Memory B cell (primary cell): ENCODE results near the gene DLGAP1.

Experiments used
- ATAC-seq: fragments of 150-1000 bp; cut with Tn5 transposase; 2 replicates; pipeline ENCODE4 v1.10.0; 2021; ENCODE audit warnings: low read depth, mild to moderate bottlenecking, moderate library complexity
- DNase-seq, 2 donors: peaks; one replicate each; pipeline ENCODE4 v3.0.0; 2022; ENCODE audit warnings: low spot score in 2 of 2
- H3K27ac Mint-ChIP-seq: one replicate; pipeline ENCODE4 v1.8.0; 2022; ENCODE audit warnings: mild to moderate bottlenecking, moderate library complexity, mixed read lengths
- H3K27me3 Mint-ChIP-seq: one replicate; pipeline ENCODE4 v1.8.0; 2022; ENCODE audit warnings: mixed read lengths
- H3K36me3 Mint-ChIP-seq: one replicate; pipeline ENCODE4 v1.8.0; 2022; ENCODE audit warnings: mild to moderate bottlenecking, mixed read lengths
- H3K4me1 Mint-ChIP-seq: one replicate; pipeline ENCODE4 v1.8.0; 2022; ENCODE audit warnings: mixed read lengths
- H3K4me3 Mint-ChIP-seq: one replicate; pipeline ENCODE4 v1.8.0; 2022; ENCODE audit warnings: mild to moderate bottlenecking, moderate library complexity, mixed read lengths
- H3K9me3 Mint-ChIP-seq: one replicate; pipeline ENCODE4 v1.8.0; 2022; ENCODE audit warnings: mixed read lengths

DLGAP1 gene

DNA sequence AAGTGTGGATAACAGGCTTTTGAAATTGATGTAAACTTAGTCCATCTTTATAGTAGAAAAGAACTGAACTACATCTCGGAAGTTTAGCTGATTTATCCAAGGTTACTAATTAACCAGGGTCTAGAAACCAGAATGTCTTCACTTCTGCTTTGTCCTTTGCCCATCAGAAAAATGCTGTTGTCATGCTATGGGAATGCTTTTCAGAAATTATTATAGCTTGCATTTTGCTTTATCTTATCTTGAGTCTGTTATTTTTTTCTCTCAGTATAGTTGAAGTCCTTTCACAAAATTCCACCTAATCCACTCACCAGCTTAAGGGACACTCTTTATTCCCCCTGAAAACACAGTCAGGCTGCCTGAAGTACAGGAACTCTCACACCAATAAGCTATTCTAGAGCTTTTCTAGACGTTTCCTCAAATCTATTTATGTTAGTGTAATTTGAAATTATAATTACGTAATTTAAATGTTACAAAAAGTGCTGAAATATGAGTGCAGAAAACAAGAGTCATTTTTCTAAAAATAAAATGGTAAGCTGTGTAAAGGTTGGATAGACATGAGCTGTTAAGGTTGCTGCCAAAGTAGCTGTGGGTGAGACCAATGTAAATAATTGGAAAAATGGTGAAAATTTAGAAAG is 548.9 kb downstream of the DLGAP1 start:
- Mint-ChIP-seq H3K36me3 (no peaks in the 10 kb centered on the region), H3K9me3 (peaks cover under 1% of the 10 kb centered on the region), H3K27me3 (peaks cover 3% of the 10 kb centered on the region), H3K4me1 (no peaks in the 10 kb centered on the region), H3K27ac (no peak overlapping the region), H3K4me3 (no peak overlapping the region)
- DNase-seq = no peak
- ATAC-seq = no peak

DNA sequence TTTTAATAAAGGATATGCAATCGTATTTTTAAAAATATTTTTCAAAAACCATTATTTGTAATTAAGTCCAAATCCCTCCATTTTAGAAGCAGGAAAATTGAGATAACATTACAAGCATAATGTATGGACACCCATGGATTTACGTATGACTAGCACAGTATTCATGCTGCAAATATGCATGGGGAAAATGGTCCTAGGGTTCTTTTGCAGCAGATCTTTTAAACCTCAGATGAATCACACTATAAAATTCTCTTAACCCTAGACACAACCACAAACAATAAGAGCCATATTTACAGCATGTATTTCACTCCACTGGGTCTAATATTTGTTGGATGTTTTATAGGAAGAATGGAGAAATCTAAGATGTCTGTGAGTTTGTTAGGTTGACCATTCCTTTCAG is 551.8 kb downstream of the DLGAP1 start:
- Mint-ChIP-seq H3K4me3 (no peak overlapping the region), H3K27me3 (peaks cover 6% of the 10 kb centered on the region), H3K27ac (no peak overlapping the region), H3K36me3 (no peaks in the 10 kb centered on the region), H3K9me3 (peaks cover 3% of the 10 kb centered on the region), H3K4me1 (no peaks in the 10 kb centered on the region)
- DNase-seq (no peak), ATAC-seq (no peak)

DNA sequence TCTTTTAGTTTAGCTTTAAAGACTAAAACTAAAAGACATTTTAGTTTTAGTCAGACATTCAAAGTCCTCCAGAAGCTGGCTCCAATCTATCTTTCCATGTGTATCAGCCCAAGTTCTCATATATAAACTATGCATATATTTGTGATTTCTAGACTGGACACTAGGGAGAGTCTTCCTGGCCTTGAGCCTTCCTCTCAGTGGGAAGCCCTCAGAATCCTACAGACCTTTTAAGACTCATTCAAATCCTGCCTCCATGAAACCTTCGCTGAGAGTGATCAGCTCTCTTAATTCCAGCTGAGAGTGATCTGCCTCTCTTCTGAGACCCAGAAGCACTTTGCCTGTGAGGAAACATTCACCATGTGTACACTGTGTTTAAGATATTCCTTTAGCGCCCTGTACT is 552.4 kb downstream of the DLGAP1 start:
- no peaks in the 10 kb centered on the region for H3K4me1 Mint-ChIP-seq
- no peaks in the 10 kb centered on the region for H3K36me3 Mint-ChIP-seq
- ATAC-seq (no peak), DNase-seq (no peak)
- no peak overlapping the region for H3K27ac Mint-ChIP-seq
- peaks cover 6% of the 10 kb centered on the region for H3K27me3 Mint-ChIP-seq
- H3K9me3 Mint-ChIP-seq = peaks cover 3% of the 10 kb centered on the region
- H3K4me3 Mint-ChIP-seq = no peak overlapping the region

DNA sequence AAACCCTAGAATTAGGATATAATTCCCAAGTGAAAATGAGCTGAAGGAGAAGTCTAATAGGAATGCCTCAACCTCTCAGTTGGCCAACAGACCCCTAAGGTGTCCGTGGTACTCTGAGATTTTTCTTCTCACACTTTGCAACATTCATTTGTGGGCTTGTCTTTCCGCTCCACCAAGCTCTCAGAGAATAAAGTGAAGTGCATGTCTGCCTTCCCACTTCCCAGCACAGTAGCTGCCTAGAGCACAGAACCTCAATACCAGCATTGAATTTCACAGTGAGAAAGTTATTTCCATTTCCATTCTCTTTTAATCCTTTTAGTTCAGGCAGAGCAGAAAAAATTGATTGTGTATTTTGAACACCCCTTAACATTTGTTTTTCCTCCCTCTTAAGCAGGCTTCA is 553.3 kb downstream of the DLGAP1 start:
- H3K9me3 Mint-ChIP-seq = peaks cover 3% of the 10 kb centered on the region
- DNase-seq (no peak), ATAC-seq (no peak)
- no peak overlapping the region for H3K27ac Mint-ChIP-seq
- H3K4me3 Mint-ChIP-seq = no peak overlapping the region
- peaks cover 6% of the 10 kb centered on the region for H3K27me3 Mint-ChIP-seq
- H3K36me3 Mint-ChIP-seq = no peaks in the 10 kb centered on the region
- no peaks in the 10 kb centered on the region for H3K4me1 Mint-ChIP-seq

DNA sequence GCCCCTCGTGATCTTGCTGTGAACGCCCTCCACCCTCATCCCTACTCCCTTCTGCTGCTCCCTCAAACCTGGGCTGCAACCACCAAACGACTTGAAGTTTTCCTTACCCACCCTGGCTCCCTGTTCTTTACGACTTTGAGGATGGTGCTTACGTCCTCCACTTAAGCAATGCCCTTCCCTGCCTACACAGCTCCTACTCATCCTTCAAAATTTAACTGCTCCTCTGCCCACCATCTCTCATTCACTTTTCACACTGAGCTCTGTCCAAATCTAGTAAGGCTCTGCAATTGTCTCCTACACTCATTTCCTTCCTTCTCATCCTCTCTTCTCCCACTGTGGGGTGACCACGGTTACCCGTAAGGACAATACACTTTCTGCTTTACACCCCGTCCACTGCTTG is 554.1 kb downstream of the DLGAP1 start:
- no peaks in the 10 kb centered on the region for H3K36me3 Mint-ChIP-seq
- ATAC-seq = no peak
- H3K27me3 Mint-ChIP-seq = peaks cover 6% of the 10 kb centered on the region
- no peaks in the 10 kb centered on the region for H3K4me1 Mint-ChIP-seq
- no peak for DNase-seq
- no peak overlapping the region for H3K27ac Mint-ChIP-seq
- peaks cover 3% of the 10 kb centered on the region for H3K9me3 Mint-ChIP-seq
- no peak overlapping the region for H3K4me3 Mint-ChIP-seq

DNA sequence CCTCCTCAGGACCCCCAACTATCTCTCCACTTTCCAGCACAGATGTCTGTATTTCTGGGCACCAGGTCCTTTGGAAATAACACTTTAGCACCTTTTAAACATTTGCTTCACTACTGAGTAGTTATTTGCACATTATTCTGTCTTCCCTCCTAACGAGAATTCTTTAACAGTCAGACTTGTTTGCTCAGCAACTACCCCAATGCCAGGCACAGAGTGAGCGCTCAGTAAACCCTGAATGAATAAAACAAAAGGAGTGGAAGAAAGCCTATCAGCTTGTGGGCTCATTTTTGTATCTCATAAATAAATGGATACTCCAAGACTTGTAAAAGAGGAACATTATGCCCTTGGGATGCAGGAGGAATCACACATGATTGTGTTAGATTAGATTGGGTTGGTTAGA is 554.8 kb downstream of the DLGAP1 start:
- Mint-ChIP-seq H3K9me3 (peaks cover 3% of the 10 kb centered on the region), H3K4me3 (no peak overlapping the region), H3K27me3 (peaks cover 6% of the 10 kb centered on the region), H3K36me3 (no peaks in the 10 kb centered on the region), H3K4me1 (no peaks in the 10 kb centered on the region), H3K27ac (no peak overlapping the region)
- no peak for ATAC-seq
- no peak for DNase-seq

DNA sequence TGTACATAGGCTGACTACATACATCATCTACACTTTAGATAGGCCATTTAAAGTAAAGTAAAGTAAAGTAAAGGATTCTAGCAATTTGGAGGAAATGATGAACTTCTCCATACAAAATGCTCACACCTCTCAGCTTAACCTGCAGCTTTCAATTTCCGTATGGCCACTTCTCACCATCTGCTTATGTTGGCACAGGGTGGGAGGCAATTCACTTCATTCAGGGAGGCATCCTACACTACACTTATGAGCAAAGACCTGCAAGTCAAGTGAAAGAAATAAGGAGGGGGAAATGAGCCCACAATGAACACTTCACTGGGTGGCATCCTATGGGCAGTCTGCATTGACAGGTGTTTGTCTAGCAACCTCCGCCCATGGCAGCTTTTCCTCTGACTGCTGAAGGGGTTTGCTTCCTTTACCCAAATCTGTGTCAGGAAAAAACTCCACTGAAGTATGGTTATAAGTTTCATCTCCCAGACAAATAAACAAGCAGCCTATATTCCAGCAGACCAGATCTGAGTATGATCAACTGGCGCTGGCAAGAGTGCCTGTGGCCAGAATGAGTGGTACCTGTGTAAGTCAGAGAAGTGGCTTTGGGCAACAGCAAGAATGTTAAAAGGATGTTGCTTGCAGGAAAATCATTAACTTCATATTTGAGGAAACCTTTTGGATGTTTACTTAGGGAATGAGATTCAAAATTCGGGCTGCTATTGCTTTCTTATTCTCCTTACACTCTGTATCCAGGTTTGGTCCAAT is 556.1 kb downstream of the DLGAP1 start:
- no peaks in the 10 kb centered on the region for H3K36me3 Mint-ChIP-seq
- H3K9me3 Mint-ChIP-seq = peaks cover 3% of the 10 kb centered on the region
- DNase-seq = no peak
- ATAC-seq = no peak
- H3K4me1 Mint-ChIP-seq = no peaks in the 10 kb centered on the region
- no peak overlapping the region for H3K27ac Mint-ChIP-seq
- H3K27me3 Mint-ChIP-seq = peaks cover 5% of the 10 kb centered on the region
- H3K4me3 Mint-ChIP-seq = no peak overlapping the region

DNA sequence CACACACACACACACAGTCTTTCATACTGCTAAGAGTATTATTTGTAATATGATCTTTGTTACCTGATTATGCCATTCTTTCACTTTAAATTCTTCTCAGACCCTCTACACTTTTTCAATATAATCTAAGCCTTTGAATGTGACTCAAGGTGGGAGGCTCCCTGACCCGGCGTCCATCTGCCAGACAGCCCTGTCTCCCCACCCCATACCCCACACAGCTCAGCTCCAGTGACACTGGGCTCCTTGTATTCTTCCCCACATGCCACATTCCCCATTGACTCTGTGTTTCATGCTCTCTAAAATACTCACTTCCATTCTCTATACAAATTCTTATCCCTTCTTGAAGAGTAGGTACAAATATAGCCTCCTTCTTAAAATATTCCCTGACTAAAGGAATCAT is 563.0 kb downstream of the DLGAP1 start:
- Mint-ChIP-seq H3K27ac (no peak overlapping the region), H3K36me3 (no peaks in the 10 kb centered on the region), H3K9me3 (no peaks in the 10 kb centered on the region), H3K4me1 (no peaks in the 10 kb centered on the region), H3K27me3 (peaks cover 4% of the 10 kb centered on the region), H3K4me3 (no peak overlapping the region)
- DNase-seq (no peak), ATAC-seq (no peak)

DNA sequence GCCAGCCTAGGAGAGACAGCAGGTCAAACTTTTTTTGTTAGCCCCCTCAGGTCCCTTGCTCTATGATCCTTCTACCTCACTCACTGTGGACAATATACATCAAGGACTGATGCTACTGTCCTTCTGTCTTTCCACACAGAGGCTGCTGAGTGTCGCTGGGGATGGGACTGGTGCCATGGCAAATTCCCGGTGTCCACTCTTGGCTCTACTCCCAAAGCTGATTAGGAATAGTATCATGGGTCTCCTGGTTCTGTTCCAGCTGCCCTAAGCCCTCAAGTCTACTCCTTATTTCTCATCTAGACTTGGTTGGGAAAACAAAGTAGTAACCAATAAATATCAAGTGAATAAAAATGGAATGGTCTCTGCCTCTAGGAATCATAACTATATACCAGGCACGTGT is 563.9 kb downstream of the DLGAP1 start:
- Mint-ChIP-seq H3K36me3 (no peaks in the 10 kb centered on the region), H3K27me3 (peaks cover 4% of the 10 kb centered on the region), H3K4me1 (no peaks in the 10 kb centered on the region), H3K9me3 (no peaks in the 10 kb centered on the region), H3K27ac (no peak overlapping the region), H3K4me3 (no peak overlapping the region)
- ATAC-seq (no peak), DNase-seq (no peak)

DNA sequence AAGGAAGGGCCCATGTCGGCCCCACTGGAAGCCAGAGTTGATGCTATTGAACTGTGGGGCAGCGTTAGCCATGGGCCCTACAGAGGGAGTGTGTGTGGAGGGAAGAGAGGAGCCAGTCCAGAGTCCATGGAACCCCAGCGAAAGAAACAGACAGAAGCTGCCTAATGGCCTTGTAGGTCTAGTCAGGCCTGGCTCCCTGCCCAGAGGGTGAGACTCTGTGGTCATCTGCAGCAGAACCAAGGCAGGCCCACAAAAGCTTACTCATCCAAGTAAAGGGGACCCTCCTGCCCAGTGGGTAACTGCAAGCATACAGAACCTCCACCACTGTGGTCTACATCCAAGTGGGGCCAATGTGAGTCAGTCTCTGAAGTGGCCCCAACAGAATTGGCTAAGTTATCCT is 565.3 kb downstream of the DLGAP1 start:
- DNase-seq (no peak), ATAC-seq (no peak)
- H3K4me3 Mint-ChIP-seq = no peak overlapping the region
- H3K27me3 Mint-ChIP-seq = peaks cover 4% of the 10 kb centered on the region
- H3K27ac Mint-ChIP-seq = no peak overlapping the region
- H3K9me3 Mint-ChIP-seq = no peaks in the 10 kb centered on the region
- no peaks in the 10 kb centered on the region for H3K4me1 Mint-ChIP-seq
- H3K36me3 Mint-ChIP-seq = no peaks in the 10 kb centered on the region

DNA sequence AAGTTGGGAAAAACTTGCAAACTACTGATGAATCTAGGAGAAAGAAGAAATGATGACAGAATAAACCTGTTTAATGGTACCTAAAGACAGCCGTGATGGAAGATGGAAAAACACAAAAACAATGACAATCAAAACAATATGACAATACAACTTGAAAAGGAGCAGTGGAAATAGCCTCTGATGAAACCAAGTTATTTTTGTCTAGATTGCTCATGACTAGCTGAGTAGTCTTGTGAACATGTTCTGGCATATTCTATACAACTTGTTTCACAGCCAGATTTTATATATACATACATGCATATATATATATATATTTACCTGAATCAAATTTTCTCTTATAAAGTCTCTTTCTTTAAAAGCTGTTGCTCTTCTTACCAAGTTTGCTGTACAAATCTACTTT is 566.0 kb downstream of the DLGAP1 start:
- no peaks in the 10 kb centered on the region for H3K4me1 Mint-ChIP-seq
- no peaks in the 10 kb centered on the region for H3K9me3 Mint-ChIP-seq
- no peaks in the 10 kb centered on the region for H3K36me3 Mint-ChIP-seq
- ATAC-seq = no peak
- peaks cover 4% of the 10 kb centered on the region for H3K27me3 Mint-ChIP-seq
- H3K4me3 Mint-ChIP-seq = no peak overlapping the region
- DNase-seq = no peak
- no peak overlapping the region for H3K27ac Mint-ChIP-seq

DNA sequence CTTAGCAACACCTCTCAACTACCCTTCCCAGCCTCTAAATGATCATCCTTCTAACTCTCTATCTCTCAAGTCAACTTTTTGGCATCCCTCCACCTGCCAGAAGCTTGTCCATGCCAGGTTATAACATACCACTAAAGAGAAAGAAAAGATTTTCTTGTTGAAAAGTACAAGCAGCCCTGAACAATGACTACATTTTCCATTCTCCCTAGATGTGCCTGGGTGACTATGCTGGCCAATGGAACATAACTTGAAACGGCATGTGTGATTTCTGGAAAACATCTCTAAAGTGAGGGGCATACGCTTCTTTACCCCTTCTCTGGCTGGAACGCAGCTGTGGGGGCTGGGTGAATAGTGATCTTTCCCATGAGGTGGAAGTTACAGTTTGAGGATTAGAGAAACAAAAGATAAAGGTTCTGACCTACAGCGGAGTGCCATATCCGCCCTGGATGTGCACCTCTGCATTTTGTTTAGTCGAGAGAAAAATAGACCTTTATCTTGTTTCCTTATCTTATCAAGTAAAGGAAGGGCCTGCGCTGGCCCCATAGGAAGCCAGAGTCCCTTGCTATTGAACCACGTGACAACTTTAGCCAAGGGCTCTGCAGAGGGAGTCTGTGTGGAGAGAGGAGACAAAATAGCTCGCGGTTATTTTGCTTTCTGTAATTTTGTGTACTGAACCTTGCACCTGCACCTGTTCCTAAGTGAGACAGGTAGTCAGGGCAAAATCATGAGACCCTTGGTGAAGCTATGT is 568.4 kb downstream of the DLGAP1 start:
- Mint-ChIP-seq H3K27me3 (peaks cover 4% of the 10 kb centered on the region), H3K36me3 (no peaks in the 10 kb centered on the region), H3K27ac (no peak overlapping the region), H3K4me1 (no peaks in the 10 kb centered on the region), H3K4me3 (no peak overlapping the region), H3K9me3 (no peaks in the 10 kb centered on the region)
- DNase-seq = no peak
- no peak for ATAC-seq

DNA sequence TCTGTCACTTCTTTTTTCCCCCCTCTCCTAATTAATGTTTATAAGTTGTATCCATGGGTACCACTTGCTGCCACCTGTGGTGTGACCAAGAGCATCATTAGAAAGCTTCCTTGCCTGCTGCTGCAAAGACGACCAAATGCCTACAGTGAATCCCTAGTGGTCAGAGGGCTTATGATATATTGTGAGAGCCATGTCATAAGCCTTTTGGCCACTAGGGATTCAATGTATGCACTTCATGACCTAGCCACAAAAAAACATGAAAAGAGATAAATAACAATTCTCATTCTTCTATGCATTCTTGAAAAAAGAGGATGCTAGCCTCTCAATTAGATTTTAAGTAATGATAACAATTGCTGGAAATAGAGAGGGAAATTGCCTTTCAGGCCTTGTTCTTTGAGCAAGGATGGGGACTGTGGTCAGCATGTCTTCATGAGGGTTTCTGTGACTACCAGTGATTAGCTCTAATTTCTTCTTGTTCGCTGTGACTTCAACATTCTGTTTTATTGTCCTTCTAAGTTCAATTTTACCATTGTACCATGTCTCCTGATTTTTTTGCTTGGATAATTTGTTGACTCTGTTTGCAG is 569.8 kb downstream of the DLGAP1 start:
- Mint-ChIP-seq H3K4me3 (no peak overlapping the region), H3K27me3 (peaks cover 2% of the 10 kb centered on the region), H3K9me3 (no peaks in the 10 kb centered on the region), H3K27ac (no peak overlapping the region), H3K36me3 (no peaks in the 10 kb centered on the region), H3K4me1 (no peaks in the 10 kb centered on the region)
- DNase-seq = no peak
- ATAC-seq = no peak

DNA sequence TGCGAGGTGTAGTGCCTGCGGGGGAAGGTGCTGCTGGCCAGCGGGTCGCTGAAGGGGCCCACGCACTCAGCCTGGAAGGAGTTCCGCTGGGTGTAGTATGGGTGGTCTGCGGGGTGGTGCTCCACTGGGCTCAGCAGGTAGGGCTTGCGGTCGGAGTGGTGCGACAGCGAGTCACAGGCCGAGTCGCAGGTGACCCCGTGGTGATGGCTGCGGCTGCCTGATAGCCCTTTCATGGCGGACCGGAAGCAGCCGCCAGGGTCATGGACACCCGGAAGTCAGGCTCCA is 575.3 kb downstream of the DLGAP1 start:
- H3K27ac Mint-ChIP-seq = no peak overlapping the region

More for the DNA sequence above, 575.3 kb downstream of the DLGAP1 start:
- H3K9me3 Mint-ChIP-seq = no peaks in the 10 kb centered on the region
- H3K36me3 Mint-ChIP-seq = no peaks in the 10 kb centered on the region
- no peak for ATAC-seq
- H3K27me3 Mint-ChIP-seq = no peaks in the 10 kb centered on the region
- no peak overlapping the region for H3K4me3 Mint-ChIP-seq
- no peaks in the 10 kb centered on the region for H3K4me1 Mint-ChIP-seq
- DNase-seq = no peak
